EL (cell line): Measurements from ENCODE around the gene TMEM123.

Source experiments
- DNase-seq: peaks from one replicate; pipeline ENCODE4 v3.0.0-alpha.2; 2016

TMEM123 gene

DNA sequence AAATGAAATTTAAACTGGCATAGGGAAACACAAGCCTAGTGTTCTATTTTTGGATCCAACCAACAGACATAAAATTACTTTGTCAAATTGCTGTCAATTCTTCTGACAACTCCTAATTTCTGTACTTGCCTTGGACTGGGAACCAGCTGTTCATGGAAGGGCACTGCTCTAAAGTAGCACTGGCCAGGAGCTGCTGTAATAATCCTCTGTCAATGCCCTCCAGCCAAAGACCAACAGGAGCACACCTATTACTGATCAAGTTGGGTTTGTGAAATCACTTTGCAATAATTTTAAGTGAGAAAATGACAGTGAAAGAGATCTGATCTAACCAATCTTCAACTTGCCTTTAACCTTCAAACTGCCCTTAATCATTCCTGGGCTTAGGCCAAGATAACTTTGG is 18.9 kb upstream of the TMEM123 start:
- no peak for DNase-seq

DNA sequence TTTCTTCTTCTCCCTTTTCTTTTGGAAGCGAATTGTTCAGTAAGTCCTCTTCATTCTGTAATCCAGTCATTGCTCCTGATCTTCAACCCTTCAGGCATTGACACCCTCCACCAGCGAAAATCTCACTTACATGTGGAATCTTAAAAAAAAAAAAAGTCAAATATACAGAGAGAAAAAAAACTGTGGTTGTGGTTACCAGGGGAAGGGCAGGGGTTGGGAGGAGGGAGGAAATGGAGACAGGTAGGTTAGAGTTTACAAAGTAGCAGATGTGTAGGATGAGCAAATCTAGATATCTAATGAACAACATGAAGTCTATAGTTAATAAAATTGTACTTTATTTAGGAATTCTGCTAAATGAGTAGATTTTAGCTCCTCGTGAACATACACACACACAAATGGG is 17.7 kb upstream of the TMEM123 start:
- DNase-seq = no peak

DNA sequence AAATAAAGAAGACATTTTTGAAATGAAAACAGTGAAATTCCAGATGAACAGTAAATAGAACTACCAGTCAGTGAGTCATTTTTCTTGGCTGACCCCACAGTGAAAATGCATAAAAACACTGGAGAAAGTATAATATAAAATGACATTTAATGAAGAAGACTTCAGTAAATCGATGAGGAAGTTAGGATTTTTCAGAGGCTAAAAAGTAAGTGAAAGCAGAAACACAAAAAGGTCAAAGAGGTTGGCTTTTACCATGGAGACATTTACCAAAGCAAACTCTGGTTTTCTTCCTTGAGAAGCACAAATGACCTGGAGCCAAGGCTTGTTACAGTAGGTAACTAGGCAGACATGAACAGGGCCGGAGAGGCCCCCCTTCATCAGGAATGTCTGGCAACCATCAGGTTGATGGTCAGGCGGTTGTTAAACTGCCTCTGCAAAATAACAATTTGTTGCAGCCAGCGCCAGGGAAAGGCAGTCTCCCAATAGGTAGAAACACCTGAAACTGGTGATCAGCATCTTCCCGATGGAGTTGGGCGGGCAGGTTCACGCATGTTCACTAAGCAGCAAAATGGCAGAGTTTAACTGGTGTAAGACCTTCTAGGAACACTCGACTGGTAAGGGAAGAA is 16.7 kb upstream of the TMEM123 start:
- peak; percentile 56 for DNase-seq

DNA sequence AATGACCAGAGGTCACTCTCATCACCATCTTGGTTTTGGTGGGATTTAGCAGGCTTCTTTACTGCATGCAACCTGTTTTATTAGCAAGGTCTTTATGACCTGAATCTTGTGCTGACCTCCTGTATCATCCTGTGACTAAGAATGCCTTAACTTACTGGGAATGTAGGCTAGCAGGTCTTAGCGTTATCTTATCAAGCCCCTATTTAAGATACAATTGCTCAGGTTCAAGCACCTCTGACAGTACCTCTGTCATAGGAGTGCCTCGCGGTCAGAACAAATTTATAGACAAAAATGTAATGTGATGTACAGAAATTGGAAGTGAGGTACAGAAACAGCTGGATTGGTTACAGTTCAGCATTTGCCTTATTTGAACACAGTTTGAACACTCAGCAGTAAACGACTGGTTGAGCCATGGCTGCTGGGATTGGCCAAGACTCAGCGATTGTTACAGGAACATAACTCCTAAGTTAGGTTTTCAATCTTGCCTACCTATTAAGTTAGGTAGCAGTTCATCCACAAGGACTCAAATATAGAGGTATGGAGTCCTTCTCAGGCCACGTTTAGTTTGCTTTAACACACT is 16.1 kb upstream of the TMEM123 start:
- no peak for DNase-seq

DNA sequence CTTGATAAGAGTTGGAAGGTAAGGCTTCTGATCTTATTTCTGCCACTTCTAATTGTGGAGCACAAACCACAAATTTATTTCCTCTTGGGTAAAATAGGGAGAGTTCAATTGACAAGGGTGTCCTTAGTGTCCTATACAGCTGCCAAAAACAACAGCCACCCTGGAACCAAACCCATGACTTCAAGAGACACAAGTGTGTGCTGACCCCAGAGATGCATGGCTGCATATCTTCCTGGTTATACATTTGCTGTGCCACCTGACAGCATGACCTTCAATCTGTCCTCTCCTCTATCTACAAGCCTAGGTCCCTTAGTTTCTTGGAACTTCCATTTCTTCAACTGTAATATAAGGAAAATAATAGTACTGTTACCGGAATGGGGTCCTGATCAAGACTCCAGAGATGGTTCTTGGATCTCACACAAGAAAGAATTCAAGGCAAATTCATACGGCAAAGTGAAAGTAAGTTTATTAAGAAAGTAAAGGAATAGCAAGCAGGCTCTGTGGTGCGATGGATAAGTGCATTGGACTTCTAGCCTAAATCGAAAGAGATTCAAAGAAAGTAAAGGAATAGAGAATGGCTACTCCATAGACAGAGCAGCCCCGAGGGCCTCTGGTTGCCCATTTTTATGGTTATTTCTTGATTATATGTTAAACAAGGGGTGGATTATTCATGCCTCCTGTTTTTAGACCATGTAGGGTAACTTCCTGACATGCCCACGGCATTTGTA is 15.5 kb upstream of the TMEM123 start:
- DNase-seq = no peak

DNA sequence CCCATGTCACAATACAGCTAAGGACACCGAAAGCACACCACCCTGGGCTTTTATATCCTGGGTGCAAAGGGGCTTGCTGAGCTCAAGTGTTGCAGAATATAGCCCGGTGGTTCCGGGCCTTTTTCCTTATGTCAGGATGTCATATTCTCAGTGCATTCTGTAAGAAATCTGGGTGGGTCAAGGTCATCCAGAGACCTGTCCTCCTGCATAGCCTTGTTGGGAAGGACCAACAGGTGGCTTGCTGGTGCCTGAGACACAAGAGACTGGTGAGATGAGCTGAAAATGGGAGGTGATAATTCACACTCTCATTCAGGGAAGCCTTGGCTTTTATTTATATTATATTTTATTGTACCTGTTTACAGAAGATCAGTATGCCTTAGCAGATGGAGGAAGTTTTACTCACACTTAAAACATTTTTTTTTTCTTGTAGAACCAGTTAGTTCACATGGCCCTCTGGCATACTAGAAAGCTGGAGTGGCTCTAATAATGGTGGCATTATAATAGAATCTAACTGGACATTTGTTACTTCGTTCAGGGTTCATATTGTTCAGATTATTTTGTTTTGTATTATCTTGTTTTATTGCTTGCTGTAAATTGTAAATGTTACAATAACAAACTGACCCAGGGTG is 14.6 kb upstream of the TMEM123 start:
- no peak for DNase-seq

DNA sequence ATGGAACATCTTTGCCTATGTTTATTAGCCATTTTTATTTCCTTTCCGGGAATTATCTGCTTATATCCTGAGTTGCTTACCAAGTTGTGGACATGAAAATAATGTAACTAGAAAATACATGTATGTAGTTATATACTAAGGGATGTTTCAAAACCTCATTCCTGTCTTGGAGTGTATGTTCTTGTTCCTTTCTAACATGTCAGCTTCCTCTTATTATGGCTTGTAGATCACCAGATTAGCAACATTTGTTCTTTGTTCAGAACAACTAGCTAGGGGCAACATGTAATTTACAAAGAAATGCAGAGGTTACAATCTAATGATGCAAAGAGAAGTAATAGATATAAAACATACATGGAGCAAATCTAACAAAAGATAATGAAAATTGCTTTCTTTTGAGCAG is 13.1 kb upstream of the TMEM123 start:
- DNase-seq = no peak

DNA sequence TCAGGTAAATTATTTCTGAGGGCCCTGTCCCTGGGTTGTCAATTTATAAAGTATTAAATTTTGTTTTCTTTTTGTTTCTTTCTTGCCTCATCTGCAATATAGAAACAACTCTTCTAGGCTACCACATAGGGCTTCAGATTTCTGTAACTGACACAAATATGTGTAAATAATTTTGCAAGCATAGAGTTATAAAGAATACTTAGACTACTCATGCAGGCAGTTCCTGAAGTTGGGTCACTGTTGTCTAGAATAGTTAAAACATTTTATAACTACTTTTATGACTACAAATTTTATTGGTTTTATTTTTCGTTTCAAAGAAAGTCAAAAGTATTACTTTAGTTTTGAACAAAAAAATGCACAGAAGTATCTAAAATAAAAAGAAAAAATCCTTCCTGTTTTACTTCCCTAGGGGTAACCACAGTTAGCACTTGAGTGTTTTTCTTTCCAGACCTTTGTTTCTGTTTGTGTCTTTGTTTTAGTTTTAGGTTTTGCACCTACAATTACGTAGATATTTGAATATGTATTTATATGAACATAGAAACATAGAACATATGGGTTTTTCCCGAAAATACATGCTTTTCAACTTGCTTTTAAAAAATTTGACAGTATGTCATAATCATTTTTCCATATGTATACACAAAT is 12.4 kb upstream of the TMEM123 start:
- no peak for DNase-seq

DNA sequence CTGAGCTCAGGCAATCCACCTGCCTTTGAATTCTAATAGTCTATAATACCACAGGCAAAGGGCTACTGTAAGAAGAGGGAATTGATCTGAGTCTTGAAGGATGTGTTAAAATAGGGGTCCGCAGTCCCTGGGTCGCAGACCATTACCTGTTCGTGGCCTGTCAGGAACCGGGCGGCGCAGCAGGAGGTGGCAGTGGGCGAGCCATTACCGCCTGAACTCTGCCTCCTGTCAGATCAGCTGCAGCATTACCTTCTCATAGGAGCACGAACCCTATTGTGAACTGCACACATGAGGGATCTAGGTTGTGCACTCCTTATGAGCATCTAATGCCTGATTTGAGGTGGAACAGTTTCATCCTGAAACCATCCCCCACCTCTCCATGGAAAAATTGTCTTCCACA is 11.5 kb upstream of the TMEM123 start:
- DNase-seq = no peak

DNA sequence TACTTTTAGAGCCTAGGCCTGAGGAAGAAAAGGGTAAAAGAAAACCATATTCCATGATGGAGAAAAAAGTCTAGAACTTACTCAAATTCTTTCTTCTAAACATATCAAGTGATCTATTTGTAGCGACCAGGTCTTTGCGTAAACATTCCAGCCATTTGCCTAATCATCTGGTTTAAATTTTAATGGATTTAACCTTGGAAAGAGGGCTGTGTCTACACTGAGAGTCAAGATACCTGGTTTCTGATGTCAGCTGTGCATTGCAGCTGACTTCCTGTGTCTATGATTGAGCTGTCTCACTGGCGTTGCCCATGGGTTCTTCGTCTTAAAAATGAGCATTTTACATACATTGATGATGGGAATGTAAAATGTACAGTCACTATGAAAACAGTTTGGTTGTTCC is 10.0 kb upstream of the TMEM123 start:
- no peak for DNase-seq

DNA sequence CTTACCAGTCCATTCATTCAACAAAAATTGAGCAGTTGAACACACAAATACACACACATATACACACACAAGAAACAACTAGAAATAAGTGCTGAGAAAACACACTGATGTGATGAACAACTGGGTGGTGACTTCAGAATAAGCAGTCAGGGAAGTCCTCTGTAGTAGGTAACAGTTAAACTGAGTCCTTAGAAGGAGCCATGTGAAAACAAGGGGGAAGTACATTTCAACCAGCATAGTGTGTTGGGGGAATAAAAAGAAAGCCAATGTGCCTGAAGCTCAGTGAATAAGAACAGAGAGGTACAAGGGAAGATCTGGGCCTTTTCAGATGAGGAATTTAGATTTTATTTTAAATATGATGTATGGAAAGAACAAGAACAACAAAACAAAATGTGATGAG is 6.8 kb upstream of the TMEM123 start:
- no peak for DNase-seq

DNA sequence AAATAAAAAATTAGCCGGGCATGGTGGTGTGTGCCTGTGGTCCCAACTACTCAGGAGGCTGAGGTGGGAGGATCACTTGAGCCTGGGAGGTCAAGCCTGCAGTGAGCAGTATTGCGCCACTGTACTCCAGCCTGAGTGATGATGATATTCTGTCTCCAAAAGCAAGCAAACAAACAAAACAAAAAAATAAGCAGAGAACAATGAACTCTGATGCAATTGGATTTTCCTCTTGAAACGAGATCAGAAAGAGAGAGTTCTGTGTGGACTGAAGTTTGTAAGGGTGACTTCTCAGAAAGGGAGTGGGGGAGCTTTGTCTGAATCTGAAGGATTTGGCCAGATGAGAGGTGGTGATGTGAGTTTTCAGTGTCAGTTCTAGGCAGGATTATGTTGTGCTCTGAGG is 6.0 kb upstream of the TMEM123 start:
- DNase-seq = no peak

DNA sequence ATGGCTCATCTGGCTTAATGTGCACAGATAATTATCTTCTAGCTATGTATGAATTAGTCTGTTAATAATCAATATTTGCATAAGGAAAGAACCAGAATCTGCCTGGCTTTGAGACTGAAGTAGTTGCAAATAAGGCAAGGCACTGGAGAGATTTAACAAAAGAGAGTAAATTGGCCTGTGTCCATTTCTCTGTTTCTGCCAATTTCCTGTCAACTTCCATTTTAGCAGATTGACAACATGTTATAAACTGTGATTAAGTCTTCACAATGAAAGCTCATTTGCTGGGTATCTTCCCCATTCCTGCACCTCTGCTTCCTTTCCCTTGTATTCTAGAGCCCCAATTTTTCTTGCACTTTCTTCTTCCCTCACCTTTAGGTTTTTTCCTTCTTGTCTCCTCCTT is 5.3 kb upstream of the TMEM123 start:
- no peak for DNase-seq

DNA sequence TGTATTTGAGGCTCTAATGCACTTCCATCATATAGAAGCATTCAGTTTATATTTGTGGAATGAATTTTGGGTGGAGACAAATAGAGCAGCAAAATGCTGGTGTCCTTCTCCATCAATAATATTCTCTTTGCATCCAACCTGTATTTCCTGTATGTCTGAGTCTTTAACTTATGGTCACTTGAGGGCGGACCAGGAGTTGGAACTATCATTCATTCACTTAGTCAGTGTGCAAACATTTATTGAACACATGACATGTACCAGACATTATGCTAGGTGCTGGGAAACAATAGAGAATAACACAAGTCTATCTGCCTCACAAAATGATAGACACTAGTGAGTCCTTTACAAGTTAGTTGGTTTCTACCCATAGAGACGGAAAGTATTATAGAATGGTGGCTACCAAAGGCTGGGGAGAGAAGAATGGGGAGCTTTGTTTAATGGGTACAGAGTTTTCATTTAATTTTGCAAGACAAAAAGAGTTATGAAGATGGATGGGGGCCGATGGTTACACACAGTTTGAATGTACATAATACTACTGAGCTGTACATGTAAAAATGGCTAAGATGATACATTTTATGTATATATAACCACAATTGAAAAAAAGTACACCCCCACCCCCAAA is 4.6 kb upstream of the TMEM123 start:
- DNase-seq = no peak

DNA sequence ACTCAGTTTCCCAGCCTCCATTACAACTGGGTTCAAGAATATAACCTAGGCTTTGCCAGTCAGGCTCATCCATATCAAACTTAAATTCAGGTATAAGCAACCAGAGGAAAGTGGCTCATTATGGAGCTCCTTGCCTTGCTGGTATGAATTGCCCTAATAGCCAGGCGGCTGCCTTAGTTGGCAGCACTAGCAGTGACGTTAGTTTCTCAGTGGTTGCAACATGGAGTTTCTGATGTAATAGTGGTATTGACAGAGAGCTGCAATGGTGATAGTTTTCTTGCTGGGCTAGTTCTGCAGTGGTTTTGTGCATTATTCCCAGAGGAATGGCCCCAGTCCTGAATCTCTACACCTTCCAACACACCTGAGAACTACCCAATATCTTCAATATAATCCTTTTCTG is 3.8 kb upstream of the TMEM123 start:
- no peak for DNase-seq

DNA sequence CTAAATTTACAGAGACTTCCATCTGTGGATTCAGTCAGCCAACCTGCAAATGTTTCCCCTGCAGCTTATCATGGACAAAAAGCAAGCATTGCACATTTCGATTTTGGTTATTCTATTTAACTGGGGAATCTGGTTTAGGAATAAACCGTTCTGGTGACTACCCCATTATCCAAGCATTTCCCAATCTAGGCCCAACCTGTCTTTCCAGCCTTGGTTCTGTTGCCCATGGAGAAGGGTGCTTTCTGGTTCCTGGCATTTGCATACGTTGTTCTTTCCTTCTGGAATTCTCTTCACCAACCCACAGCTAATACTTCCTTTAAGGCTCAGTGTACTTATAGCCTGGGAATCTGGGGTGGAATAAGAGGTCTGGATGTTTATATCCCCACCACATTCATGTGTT is 1.4 kb upstream of the TMEM123 start:
- DNase-seq = no peak

DNA sequence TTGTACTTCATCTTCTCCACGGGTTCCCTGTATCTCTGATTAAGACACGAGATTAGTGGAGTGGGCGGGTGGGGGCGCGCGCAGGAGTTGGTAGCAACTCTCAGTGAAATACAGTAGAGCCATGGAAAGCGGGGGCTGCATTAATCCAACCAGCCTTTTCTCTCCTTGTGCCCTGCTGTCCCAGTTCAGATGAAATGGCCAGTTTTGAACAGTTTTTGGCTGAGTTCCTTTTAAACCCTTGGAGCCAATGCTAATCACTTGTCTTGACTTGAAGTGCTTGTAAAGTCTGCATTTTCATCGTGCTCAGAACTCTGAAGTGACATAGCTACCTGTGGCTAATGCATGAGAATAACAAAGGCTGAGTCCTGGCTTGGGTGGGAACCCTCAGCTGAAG is 734 bp upstream of the TMEM123 start:
- DNase-seq = no peak

DNA sequence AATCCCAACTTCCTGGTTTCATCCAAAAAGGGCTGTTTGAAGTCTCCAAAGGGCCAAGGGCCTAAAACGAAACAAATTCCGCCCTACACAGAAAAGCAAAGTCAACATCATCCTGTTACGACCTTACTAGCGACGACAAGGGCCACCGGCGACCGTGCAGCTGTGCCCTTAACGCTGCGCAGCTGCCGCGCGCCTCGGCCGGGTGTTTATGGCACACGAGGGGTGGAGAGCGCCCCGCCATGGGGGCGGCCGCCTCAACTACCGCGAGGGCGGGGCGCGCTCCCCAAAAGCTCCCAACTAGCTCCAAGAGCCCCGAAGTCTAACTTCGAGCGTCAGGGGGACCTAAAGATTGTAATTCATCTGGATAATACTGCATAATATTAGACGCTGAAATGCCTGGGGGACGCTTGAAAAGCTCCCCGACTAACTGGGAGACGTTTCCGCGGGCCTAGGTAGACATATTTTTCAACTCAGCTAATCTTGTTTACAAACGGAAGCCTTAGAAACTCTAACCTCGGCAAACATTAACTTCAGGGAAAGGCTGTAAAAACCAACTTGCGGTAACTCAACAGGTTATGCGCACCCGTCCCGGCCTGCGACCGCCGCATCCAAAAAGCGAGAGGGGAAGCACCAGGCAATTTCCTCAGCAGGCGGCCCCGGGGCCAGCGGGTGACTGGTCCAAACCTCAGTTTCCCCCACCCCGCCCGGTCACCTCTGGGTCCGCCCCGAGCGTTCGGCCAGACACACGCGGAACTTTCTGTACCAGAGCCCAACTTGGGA is 694 bp downstream of the TMEM123 start:
- peak; percentile 60 for DNase-seq

DNA sequence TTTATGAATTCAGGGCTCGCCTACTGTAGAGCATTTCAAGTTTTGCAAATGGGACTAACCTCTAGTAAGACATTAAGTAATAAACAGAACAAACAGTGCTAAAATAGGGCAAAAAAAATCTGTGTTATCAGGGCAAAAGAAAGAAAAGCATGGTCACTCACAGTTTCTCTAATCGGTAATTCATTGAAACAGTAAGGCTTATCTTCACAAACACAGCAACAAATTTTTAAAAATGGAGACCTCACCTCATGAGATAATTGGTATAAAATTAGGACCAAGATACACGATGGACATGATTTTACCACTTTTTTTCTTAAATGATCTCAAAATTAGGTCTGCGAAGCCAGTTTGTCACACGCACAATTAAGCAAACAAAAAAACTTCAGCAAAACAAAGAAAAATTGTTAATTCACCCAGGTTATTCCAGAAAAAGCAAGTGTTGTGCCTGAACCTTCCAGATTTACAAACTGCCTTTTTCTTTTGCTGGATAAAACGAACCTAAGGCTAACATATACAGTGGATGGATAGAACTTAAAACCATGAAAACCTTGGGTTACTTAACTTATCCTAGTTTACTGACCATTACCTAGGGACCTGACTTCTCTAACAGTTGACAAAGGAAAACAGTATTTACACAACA is 1.4 kb downstream of the TMEM123 start:
- DNase-seq = no peak

DNA sequence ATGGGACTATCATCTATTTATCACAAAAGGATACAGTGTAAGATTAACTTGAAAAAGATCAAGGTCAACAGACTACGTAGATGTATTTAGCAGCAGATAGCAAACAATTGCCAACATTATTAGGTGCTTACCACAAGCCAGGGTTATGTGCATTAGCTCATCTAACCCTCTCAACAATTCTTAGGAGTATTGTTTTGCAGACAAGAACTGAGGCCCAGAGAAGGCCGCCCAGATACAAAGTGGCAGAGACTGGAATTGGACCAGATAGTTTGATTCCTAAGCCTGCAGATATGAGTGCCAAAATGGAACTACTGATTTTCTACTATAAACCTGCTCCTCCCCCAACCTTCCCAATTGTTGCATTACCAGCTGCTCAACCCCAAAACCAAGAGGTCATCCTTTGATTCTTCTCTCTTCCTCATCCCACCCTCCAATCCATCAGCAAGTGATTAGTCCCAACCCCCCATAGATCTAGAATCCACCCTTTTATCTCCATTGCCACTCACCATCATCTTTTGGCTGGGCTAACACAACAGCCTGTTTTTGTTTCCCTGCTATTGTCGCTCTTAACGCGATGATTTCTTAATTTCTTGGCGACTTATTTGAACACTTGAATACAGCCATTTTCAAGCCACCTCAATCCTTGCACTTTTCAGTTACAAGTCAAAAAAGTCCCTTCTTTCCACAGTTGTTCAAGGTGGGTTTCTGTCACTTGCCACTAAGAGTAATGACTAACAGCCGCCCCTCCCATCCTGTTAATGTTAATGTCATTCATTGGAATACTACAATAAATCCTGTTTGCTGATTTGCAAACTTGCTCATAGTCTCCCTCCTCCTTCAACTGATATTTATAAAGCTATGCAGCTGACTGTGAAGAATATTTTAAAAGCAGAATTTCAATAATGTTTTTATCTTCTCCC is 2.7 kb downstream of the TMEM123 start:
- no peak for DNase-seq

DNA sequence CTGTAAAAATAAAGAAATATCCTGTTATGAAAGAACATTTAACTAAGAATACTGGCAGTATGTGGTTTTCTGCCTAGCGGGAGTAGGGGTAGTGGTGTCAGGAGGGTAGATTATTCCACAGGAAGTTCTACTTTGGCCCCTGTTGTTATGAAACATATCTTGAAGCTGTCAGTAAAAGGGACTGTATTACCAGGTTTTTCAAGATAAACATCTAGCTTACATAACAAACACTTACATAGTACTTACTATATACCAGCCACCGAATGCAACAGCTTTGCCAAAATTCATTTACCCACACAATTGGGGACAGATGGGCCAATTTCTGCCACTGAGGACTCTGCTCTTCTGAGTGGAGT is 3.7 kb downstream of the TMEM123 start:
- DNase-seq = no peak
